Measurements from ENCODE around the gene LAPTM5.

DNA sequence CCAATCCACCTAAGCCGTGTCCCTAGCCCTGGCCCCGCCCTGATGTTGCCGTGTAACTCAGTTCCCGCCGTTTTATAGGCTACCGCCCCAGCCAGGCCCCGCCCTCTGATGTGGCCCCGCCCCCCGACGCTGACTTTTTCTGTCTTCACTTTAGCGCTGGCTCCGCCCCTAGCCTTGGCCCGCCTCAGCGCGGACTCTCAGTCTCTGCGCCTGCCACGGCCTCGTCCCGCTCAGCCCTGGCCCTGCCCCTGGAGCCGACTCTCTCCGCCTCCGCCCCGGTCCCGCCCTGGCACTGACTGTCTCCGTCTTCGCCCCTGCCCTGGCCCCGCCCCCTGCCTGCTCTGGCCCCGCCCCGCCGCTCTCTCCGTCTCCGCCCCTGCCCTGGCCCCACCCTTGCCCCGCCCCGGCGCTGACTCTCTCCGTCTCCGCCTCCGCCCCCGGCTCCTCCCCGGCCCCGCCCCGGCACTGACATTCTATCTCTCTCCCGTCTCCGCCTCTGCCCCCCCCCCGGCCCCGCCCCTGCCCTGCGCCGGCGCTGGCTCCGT, 39.4 kb downstream of the LAPTM5 start:
- TF ChIP-seq POLR2A (IDR thresholded peaks at IDR 0.05): no peak
- no peak for TF ChIP-seq CTCF (IDR thresholded peaks at IDR 0.05)
